Measurements from ENCODE around the gene ADGRG3. TPM values are rescaled to one million over a fixed set of nuclear protein-coding genes. Genes with fewer than 3 reads are reported as not detected.

ADGRG3 gene
- total and polyA plus RNA-seq, 2 of the 13 experiments (the other 11 are each of a cell fraction or from before 2014, with no cell fraction given): 2.7 to 11.8 TPM

DNA sequence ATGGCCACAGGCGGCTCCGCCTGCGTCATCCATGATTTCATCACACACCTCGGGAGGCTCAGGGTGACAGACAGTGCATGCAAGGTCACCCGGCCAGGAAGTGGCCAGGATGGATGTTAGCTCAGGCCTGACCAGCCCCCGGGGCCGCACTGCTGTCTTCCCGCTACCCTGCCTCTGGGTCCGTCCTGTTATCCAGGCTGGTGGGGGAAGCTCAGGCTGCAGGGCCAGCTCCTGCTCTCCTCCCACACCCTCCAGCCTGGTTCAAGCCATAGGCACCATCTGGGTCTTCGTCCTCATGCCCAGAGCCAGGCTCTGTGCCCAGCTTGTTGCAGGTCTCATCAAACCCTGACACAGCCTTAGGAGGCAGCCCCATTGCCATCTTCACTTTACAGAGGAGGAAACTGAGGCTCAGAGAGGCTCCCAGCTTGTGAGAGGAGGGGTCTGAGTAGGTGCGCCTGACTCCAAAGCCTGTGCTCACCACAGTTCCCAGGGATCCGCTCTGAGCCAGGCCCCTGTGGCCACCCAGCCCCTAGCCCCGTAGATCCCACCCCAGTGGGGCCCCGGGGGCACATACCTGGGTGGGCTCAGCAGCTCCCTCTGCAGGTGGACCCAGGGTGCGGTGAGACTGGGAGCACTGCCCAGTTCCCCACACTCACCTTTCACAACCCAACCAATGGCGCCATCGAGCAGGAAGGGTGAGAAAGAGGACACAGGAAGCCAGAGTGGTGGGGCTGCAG lies 412 bp upstream of the ADGRG3 start (continued):
- TF ChIP-seq ZNF101 (CRISPR knock-in tag; IDR thresholded peaks at IDR 0.05; ENCODE audit: borderline replicate concordance, low read depth) (no peak; the same call in 1 of the 2 replicates), BRF2 (CRISPR knock-in tag; IDR thresholded peaks at IDR 0.05) (no peak), ISX (CRISPR knock-in tag; conservative IDR thresholded peaks at IDR 0.05) (no peak), ZNF678 (CRISPR knock-in tag; IDR thresholded peaks at IDR 0.05) (no peak; the same call in 1 of the 2 replicates), ZFYVE20 (CRISPR knock-in tag; IDR thresholded peaks at IDR 0.05; ENCODE audit: borderline replicate concordance, low read depth) (no peak), PITX1 (CRISPR knock-in tag; IDR thresholded peaks at IDR 0.05) (0 out of 2 replicates have a peak, but pooled peaks have one; percentile 77), ZHX2 (IDR thresholded peaks at IDR 0.05; ENCODE audit: low read depth) (peak; percentile 98), ZHX2 (CRISPR knock-in tag; IDR thresholded peaks at IDR 0.05; ENCODE audit: borderline replicate concordance) (no peak), ESRRA (CRISPR knock-in tag; IDR thresholded peaks at IDR 0.05; ENCODE audit: low read depth) (peak; percentile 97), TOE1 (CRISPR knock-in tag; IDR thresholded peaks at IDR 0.05) (no peak), PRMT3 (CRISPR knock-in tag; IDR thresholded peaks at IDR 0.05; ENCODE audit: borderline replicate concordance, low read depth) (no peak), ZSCAN25 (CRISPR knock-in tag; IDR thresholded peaks at IDR 0.05) (peak; percentile 61; the same call in 1 of the 2 replicates), NONO (IDR thresholded peaks at IDR 0.05) (no peak), NONO (CRISPR knock-in tag; conservative IDR thresholded peaks at IDR 0.05) (peak; percentile 90), HDAC1 (CRISPR knock-in tag; IDR thresholded peaks at IDR 0.05) (peak; percentile 73)
- TF ChIP-seq, protein P1, sequence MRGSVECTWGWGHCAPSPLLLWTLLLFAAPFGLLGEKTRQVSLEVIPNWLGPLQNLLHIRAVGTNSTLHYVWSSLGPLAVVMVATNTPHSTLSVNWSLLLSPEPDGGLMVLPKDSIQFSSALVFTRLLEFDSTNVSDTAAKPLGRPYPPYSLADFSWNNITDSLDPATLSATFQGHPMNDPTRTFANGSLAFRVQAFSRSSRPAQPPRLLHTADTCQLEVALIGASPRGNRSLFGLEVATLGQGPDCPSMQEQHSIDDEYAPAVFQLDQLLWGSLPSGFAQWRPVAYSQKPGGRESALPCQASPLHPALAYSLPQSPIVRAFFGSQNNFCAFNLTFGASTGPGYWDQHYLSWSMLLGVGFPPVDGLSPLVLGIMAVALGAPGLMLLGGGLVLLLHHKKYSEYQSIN (CRISPR knock-in tag; IDR thresholded peaks at IDR 0.05; ENCODE audit: borderline replicate concordance): no peak
- TF ChIP-seq, protein P2, sequence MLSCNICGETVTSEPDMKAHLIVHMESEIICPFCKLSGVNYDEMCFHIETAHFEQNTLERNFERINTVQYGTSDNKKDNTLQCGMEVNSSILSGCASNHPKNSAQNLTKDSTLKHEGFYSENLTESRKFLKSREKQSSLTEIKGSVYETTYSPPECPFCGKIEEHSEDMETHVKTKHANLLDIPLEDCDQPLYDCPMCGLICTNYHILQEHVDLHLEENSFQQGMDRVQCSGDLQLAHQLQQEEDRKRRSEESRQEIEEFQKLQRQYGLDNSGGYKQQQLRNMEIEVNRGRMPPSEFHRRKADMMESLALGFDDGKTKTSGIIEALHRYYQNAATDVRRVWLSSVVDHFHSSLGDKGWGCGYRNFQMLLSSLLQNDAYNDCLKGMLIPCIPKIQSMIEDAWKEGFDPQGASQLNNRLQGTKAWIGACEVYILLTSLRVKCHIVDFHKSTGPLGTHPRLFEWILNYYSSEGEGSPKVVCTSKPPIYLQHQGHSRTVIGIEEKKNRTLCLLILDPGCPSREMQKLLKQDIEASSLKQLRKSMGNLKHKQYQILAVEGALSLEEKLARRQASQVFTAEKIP (CRISPR knock-in tag; IDR thresholded peaks at IDR 0.05; ENCODE audit: borderline replicate concordance): no peak

All from HepG2 (cell line).